Brain pericyte (primary cell): ENCODE data around the gene OPRM1.

Experiments used
- DNase-seq: peaks from one replicate; pipeline ENCODE4 v3.0.0-alpha.2; 2012; ENCODE audit warnings: low read depth, low spot score

OPRM1 gene

GRCh38 chr6:154276810-154277628, 238.0 kb downstream of the OPRM1 start:
- no peak for DNase-seq

DNA sequence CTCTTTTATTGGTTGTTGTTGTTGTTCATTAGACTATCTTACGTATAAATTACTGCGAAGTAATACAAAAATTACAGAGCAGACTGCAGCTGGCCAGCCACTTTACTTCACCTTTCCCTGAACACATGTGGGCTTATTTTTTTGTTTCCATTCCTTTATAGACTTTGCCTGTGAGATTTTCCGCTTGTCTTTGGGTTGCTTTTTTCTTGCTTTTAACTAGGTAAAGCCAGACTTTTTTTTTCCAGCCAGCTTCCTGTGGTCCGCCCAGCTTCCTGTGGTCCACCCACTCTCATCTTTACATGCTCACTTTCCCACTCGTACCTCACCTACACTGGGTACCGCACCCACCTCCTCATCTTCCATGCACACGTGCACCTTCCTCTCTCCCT, 238.6 kb downstream of the OPRM1 start:
- no peak for DNase-seq

GRCh38 chr6:154280521-154280920, 241.5 kb downstream of the OPRM1 start:
- DNase-seq = no peak

DNA sequence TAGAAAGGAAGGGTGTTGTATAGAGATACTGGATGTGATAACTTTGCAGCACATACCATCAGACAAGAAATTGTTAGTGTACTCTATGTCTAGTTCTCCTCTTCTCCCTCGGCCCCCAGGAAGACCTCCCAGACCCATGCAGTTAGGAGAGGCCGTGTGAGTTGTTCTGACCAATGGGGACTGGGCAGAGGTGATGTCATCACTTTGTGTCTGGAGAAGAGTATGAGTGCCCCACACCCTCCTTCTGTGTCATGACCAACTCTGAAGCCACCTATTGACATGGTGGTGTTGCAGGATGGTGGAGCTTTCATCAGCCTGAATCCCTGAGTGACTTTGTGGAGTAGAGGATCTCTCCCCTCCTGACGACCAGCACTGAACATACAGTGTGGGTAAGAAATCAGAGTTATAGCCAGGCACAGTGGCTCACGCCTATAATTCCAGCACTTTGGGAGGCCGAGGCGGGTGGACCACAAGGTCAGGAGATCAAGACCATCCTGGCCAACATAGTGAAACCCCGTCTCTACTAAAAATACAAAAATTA, 245.3 kb downstream of the OPRM1 start:
- DNase-seq = no peak

- DNase-seq = no peak
Observed at GRCh38 chr6:154285826-154286225, 246.8 kb downstream of the OPRM1 start.

- DNase-seq = no peak
Observed at GRCh38 chr6:154289818-154290508, 250.9 kb downstream of the OPRM1 start.

- no peak for DNase-seq
Observed at GRCh38 chr6:154292066-154292465, 253.0 kb downstream of the OPRM1 start.

GRCh38 chr6:154292855-154293519, 253.9 kb downstream of the OPRM1 start:
- DNase-seq = no peak

GRCh38 chr6:154295733-154296132, 256.7 kb downstream of the OPRM1 start:
- no peak for DNase-seq
